ENCODE data around the gene RSPH1. TPM values are rescaled to one million over a fixed set of nuclear protein-coding genes. Genes with fewer than 3 reads are reported as not detected.

RSPH1 gene
- total RNA-seq, 1 donor from 2014 or later: 0.42 TPM

GRCh38 chr21:42530167-42530518, 34.1 kb upstream of the RSPH1 start:
- no peak overlapping the region for H3K4me3 Mint-ChIP-seq
- DNase-seq (ENCODE audit: low spot score in 2 of 2, unreplicated experiment in 2 of 2): no peak
- TF ChIP-seq CTCF (IDR thresholded peaks at IDR 0.05; ENCODE audit: unreplicated experiment): no peak
- H3K27ac Mint-ChIP-seq: no peak overlapping the region
- H3K9me3 Mint-ChIP-seq: no peaks in the 10 kb centered on the region
- peaks cover 13% of the 10 kb centered on the region for H3K4me1 Mint-ChIP-seq
- H3K36me3 Mint-ChIP-seq: peaks cover 1% of the 10 kb centered on the region
- no peaks in the 10 kb centered on the region for H3K27me3 Mint-ChIP-seq (ENCODE audit: low read depth)

GRCh38 chr21:42527489-42528158, 31.6 kb upstream of the RSPH1 start:
- Mint-ChIP-seq H3K36me3 (no peaks in the 10 kb centered on the region), H3K9me3 (no peaks in the 10 kb centered on the region), H3K4me1 (peaks cover 26% of the 10 kb centered on the region), H3K27ac (no peak overlapping the region), H3K27me3 (ENCODE audit: low read depth) (no peaks in the 10 kb centered on the region), H3K4me3 (no peak overlapping the region)
- TF ChIP-seq CTCF (IDR thresholded peaks at IDR 0.05; ENCODE audit: unreplicated experiment): no peak
- no peak for DNase-seq (ENCODE audit: low spot score in 2 of 2, unreplicated experiment in 2 of 2)

GRCh38 chr21:42527127-42527488, 31.1 kb upstream of the RSPH1 start:
- H3K27me3 Mint-ChIP-seq (ENCODE audit: low read depth): peaks cover under 1% of the 10 kb centered on the region
- DNase-seq (ENCODE audit: low spot score in 2 of 2, unreplicated experiment in 2 of 2): no peak
- no peak overlapping the region for H3K4me3 Mint-ChIP-seq
- TF ChIP-seq CTCF (IDR thresholded peaks at IDR 0.05; ENCODE audit: unreplicated experiment): no peak
- no peaks in the 10 kb centered on the region for H3K9me3 Mint-ChIP-seq
- H3K4me1 Mint-ChIP-seq: peaks cover 26% of the 10 kb centered on the region
- no peak overlapping the region for H3K27ac Mint-ChIP-seq
- peaks cover 1% of the 10 kb centered on the region for H3K36me3 Mint-ChIP-seq

GRCh38 chr21:42526379-42526727, 30.3 kb upstream of the RSPH1 start:
- DNase-seq (ENCODE audit: low spot score in 2 of 2, unreplicated experiment in 2 of 2): no peak
- H3K4me1 Mint-ChIP-seq: peaks cover 26% of the 10 kb centered on the region
- no peaks in the 10 kb centered on the region for H3K9me3 Mint-ChIP-seq
- H3K27ac Mint-ChIP-seq: peak overlapping the region; percentile 13
- no peak for TF ChIP-seq CTCF (IDR thresholded peaks at IDR 0.05; ENCODE audit: unreplicated experiment)
- peaks cover 4% of the 10 kb centered on the region for H3K27me3 Mint-ChIP-seq (ENCODE audit: low read depth)
- peaks cover 6% of the 10 kb centered on the region for H3K36me3 Mint-ChIP-seq
- H3K4me3 Mint-ChIP-seq: no peak overlapping the region

- no peak for DNase-seq (ENCODE audit: low spot score in 2 of 2, unreplicated experiment in 2 of 2)
- H3K9me3 Mint-ChIP-seq: no peaks in the 10 kb centered on the region
These were observed 29.8 kb upstream of the RSPH1 start for GRCh38 chr21:42525676-42526378.

More at GRCh38 chr21:42525676-42526378, 29.8 kb upstream of the RSPH1 start:
- Mint-ChIP-seq H3K27ac (peak overlapping the region; percentile 45), H3K4me3 (no peak overlapping the region), H3K27me3 (ENCODE audit: low read depth) (peaks cover 6% of the 10 kb centered on the region), H3K4me1 (peaks cover 26% of the 10 kb centered on the region), H3K36me3 (peaks cover 7% of the 10 kb centered on the region)
- TF ChIP-seq CTCF (IDR thresholded peaks at IDR 0.05; ENCODE audit: unreplicated experiment): no peak
